Activated gamma-delta T cell treated with anti-CD3 and anti-CD28 coated beads, Interleukin-2, amount 50 U/mL, for 16 hours (primary cell): Measurements from ENCODE around the gene CDC25A.
"Not testable (repeated sequence)": the region's sequence is repeated elsewhere in the genome, so short reads cannot be mapped to it uniquely, and the experiment has no call there.

Experiments used
- DNase-seq: peaks from one replicate; pipeline ENCODE4 v3.0.0-alpha.2; 2020; ENCODE audit warnings: low read depth

The CDC25A gene

DNA sequence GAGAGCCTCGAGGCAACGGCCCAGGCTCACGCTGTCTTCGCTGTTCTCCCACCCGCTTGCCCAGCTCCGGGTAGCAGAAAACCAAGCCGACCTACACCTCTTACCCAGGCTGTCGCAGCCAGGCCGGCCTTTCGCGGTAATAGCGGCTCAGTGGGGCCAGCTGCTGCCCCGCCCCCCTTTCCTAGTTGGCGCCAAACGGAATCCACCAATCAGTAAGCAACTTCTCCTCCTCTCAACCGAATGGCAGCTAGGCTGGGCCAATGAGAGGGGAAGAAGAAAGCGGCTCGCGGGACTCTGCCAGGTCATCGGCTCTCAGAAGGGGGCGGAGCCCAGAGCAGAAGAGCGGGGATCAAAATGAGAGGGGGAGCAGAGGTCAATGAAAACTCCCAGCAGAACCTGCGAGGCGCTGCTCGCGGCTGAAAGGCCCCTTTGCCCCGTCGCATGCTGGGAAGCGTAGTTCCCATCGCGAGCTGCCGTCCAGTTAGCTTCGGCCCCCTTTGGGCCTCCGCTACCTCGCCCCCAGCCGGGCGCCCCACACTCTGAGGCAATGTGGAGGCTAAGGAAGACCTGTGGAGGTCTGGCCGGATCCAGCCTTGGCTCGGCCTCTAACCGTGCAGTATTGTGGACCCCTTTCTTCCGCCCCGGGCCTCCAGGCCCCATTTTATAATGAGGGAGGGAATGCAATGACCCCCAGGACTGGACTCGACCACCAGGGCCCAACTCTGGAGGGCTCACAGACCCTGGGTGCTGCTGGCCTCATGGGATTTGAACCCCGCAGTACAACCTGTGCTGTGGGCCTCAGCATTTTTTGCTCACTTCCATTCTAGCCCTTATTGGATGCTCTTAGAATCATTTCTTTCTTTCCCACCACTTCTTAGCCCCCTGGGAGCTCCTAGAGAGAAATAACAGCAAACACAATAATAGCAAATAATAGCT lies at the start of gene CDC25A:
Gene CDC25A, minus strand, starts transcription at position 152 of the 936 bp plus-strand sequence. CDS start 470 bp downstream, outside the sequence.
- peak; percentile 89 for DNase-seq

DNA sequence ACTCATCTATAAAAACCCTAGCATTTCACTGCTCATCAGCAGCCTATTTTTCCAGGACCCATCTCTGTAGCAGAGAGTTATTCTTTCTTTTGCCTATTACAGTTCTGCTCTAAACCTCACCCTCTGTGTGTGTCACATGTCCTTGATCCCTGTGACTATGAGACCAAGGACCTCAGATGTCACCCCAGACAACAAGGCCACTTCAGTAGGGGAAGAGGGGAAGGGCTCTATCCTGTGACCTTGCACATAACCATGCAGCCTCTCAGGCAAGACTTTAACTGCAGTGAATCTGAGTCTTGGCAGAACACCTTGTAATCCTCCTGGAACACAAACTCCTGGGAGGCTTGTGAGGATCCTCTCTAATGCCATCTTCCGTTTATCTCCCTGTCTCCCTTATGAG lies 48.3 kb upstream of the CDC25A start:
- DNase-seq: no peak

DNA sequence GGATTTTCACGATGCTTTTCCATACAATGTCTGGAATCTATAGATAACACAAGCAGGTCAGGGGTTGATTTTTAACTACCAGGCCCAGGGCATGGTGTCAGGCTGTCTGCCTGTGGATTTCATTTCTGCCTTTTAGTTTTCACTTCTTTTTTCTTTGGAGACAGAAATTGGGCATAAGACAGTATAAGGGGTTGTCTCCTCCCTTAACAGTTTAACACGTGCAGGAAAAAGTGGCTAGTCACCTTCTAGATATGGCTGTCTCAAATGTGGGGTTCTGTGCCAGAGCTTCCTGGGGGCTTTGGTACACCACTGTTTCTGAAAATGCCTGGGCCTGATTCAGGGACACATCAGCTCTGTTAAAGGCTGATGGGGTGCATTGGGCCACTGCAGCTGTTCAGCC lies 45.3 kb upstream of the CDC25A start:
- no peak for DNase-seq

DNA sequence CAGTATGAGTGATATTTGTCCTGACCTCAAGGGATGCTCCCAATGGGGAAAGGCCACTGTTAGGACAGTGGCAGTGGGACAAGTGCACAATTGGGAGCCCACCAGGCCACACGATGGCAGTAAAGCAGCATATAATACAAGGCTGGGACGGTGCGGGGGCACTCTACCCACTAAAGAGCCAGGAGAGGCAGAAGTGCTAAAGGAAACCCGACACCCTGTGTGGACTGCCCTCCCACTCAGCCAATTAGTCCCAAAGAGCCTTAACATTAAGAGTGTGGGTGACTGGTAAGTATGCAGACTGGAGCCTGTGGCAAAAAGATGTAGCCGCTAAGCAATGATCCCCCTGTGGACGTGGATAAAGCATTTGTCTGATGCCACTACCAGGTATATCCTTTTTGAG lies 44.5 kb upstream of the CDC25A start:
- DNase-seq: peak; percentile 28

DNA sequence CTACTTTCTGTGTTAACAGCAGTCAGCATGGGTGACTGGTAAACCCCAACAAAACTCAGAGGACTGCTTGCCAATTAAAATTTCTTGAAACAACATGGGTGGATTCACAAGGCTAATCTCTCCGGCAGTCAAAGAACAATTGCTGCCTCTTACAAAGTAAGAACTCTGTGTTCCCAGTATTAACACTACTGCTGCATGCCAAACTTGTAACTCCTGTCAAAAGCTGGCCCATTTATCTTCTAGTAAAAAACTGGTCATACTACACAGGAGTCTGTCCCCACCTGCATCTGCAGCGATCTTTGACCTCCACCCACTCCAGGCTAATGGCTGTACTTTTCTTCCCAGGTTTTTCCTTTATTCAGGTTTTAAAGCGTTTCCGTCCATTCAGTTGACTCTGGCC lies 44.0 kb upstream of the CDC25A start:
- DNase-seq: no peak

DNA sequence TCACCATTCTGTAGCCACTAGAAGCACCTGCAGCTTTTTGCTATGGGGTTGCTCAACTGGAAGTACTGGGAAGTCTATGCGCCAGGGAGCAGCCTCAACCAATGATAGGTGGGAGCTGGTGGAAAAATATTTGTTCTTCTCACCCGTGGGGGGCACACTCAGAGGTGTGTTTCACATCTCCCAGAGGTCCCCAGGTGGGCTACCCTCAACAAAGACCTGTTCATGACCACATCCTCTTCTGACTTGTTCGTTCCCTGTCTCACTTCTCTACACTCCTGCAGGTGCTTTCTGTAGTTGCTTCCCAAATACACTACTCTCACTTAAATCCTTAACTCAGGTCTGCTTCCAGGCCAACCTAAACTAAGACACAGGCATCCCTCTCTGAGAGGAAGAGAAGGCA lies 38.7 kb upstream of the CDC25A start:
- no peak for DNase-seq

DNA sequence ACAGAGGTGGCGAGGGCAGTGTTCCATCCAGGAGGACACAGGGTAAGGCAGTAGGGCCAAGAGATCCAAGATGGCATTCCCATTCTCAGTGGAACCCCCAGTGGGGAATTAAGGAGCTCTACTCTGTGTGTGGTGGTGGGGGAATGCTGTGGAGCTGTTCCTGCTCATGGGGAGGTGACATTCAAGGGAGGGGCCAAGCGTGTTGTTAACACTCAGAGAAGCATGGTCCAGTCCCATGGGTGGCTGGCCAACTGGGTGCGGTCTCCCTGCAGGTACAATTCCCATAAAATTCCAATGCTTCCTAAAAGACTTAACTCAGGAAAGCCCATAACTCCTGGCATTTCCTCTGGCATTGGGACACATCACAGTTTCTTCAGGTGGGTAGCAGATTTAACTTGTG lies 37.4 kb upstream of the CDC25A start:
- no peak for DNase-seq

DNA sequence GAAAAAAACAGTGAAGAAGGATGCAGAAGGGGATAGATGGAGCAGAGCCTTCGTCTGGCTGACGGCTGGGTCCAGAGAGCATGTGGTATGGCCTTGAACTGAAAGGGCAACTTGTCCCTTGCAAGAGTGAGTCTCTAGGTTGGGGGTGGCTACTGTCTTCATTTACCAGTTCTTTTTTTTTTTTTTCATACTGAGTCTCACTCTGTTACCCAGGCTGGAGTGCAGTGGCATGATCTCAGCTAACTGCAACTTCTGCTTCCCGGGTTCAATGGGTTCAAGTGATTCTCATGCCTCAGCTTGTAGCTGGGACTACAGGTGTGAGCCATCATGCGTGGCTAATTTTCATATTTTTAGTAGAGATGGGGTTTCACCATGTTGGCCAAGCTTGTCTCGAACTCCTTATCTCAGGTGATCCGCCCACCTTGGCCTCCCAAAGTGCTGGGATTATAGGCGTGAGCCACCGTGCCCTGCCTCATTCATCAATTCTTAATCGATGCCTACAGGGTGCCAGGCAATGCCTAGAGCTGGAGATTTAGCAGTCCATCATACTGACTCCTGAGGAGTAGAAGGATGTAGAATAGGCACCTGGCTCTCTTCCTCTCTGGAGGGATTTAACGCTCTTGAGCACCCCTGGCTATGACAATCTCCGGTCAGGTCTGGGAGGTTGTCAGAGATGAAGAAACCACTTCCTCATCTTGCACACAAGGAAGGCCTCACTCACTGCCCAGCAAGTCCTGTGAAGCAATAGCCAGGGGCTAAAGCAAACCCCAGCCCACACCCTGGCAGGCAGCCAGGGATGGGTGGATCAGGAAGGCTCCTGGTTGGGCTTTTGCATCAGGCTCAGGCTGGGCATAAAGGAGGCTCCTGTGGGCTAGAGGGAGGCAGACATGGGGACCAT lies 34.6 kb upstream of the CDC25A start, which contains the start of gene CAMP:
Gene CAMP, plus strand, starts transcription at position 880 of the 898 bp plus-strand sequence. Its CDS starts 17 bp downstream, at position 897.
- no peak for DNase-seq

DNA sequence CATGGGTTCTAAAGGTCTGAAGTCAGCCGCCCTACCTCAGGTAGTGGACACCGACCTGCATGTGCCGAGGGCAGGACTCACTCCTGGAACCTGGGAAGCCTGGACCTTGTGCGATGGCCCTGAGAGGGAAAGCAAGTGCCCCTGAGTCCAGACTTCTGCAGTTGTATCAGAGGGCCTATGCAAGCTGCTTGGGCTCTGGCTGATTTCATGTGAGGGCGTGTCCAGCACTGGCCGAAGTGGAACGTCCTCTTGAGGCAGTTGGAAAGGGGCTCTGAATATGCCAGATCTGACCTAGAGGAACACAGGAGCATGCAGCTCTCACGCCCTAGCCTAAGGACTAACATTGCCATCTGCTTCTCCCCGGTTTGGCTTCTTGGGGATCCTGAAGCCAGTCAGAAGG lies 32.5 kb upstream of the CDC25A start:
- no peak for DNase-seq

DNA sequence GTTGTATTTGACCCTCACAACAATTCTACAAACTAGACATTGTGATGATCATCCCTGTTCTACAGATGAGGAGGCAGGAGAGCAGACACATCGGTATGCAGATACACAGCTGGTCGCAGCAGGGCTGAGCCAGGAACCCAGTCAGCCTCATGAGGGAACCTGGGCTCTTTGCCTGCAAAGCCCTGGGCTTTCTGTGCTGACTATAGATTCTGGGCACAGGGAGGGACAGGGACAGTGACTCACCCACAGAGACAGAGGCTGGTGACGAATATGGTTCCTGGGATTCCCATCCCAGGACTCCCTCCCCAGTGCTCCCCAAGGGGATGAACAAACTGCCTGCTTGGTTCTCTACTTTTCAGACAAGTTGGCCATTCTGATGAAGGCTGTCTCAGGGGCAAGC lies 31.3 kb upstream of the CDC25A start:
- no peak for DNase-seq

DNA sequence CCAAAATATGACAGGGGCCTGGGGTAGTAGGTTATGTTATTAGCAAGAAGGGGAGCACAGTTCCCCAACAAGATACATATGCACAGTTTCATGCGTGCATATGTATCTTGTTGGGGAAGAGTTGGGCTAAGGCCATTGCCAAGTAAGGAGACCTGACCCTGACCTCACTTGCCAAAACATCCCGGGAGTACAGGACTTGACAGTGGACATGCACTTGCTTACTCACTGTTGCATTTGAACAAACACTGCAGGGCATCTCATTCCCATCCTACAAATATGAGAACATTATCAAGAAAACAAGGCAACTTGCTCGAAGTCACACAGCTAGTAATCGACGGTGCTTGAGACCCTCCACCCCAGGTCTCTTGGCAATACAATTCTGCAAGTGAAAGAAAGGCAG lies 30.3 kb upstream of the CDC25A start:
- DNase-seq: no peak

DNA sequence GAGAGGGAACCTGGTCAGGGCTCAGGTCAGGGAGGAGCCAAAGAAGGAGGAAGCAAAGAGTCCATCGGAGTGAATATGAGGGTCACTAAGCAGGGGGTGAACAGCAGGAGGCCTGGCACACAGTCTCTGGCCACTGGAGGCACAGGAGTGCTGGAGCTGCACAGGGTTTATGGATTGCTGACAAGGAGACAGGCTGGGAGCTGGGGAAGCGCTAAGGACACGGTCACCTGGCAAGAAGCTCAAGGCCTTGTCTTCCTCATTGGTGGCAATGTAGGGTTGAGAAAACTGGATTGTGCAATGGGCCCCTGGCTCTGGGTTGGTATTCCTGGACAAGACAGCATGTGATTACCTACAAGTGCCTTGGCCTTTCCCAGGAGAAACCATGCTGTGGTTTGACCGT lies 29.2 kb upstream of the CDC25A start:
- DNase-seq: no peak

DNA sequence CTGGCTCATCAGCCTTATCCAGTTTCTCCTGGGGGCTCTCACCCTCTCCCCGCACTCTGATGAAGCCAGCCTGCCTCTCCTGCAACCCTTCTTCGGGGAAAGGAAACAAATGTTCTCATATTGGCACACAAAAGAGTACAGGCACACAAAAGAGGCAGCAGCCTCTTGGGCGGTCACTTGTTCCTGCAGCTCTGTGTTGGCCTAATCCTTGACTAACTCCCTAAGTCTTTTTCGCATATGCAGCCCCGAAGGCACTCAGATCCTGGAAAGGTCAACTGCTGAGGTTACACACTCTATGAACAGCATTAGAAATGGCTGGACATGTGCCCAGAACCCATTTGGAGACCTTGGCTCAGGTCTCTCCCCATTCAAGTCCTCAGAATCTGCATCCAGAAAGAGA lies 27.7 kb upstream of the CDC25A start:
- DNase-seq: no peak

DNA sequence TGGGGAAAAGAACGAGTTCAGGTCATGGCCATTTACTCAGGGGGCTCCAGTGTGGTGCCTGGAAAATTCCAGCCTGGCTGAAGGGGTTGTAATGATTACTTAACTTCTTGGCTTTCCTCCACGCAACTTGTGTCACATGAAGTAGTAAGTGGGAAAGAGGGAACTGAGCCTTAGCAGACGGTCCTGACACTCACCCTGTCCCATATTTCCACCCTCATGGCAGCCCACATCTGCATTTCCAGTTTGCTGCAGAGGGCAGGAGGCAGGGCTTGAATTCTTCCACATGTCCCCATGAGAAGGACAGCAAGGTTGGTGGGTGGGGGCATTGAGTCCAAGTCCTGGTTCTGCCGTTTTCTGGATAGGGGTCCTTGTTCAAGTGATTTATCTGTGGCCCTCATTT lies 27.2 kb upstream of the CDC25A start:
- no peak for DNase-seq

DNA sequence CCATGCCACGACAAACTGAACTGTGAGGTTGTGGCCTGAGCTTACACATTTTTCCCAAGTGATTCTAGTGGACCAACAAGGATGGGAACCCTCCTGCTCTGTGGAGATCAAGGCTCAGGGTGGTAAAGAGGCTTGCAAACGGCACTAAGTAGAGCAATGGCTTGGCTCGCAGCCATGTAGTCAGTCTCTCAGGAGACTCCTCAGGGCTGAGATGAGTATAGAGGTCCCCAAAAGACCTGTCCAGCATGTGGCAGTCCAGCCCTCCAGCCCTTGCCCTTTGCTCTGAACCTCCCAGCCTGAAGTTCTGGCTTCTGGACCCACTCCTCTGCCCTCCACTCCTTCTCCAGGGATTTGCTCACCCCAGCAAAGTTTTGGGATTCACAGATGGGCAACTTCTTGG lies 26.8 kb upstream of the CDC25A start:
- no peak for DNase-seq

DNA sequence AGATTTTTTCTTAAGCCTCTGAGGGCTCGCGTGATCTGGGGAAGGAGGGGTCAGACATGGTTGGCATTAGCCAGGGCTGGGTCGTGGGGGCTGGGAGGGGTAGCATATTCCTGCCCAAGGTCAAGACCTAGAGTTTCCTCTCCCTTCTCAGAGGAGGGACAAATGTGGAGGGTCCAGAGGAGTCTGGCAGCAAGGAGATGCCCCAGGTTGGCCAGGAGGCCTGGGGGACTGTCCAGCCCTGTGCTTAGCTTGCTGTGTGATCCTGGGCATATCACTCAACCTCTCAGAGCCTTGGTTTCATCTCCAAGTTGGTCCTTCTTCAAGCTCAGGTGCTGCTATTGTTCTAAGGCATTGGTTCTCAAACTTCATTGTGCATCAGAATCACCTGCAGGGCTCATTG lies 26.0 kb upstream of the CDC25A start:
- no peak for DNase-seq

DNA sequence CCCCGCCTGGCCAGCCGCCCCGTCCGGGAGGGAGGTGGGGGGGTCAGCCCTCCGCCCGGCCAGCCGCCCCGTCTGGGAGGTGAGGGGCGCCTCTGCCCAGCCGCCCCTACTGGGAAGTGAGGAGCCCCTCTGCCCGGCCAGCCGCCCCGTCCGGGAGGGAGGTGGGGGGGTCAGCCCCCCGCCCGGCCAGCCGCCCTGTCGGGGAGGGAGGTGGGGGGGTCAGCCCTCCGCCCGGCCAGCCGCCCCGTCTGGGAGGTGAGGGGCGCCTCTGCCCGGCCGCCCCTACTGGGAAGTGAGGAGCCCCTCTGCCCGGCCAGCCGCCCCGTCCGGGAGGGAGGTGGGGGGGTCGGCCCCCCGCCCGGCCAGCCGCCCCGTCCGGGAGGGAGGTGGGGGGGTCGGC lies 23.6 kb upstream of the CDC25A start:
- not testable (repeated sequence) for DNase-seq

DNA sequence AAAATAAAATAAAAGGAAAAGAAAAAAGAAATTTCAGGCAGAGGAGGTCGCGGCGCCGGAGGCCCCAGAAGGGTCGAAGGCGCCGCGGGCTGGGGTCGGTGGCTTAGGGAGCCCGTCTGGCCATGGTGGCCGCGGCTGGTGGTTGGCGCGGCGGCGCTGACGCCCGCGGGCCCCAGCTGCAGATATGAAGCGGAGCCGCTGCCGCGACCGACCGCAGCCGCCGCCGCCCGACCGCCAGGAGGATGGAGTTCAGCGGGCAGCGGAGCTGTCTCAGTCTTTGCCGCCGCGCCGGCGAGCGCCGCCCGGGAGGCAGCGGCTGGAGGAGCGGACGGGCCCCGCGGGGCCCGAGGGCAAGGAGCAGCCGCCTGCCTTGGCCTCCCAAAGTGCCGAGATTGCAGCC lies 22.3 kb upstream of the CDC25A start:
- DNase-seq: not testable (repeated sequence)

DNA sequence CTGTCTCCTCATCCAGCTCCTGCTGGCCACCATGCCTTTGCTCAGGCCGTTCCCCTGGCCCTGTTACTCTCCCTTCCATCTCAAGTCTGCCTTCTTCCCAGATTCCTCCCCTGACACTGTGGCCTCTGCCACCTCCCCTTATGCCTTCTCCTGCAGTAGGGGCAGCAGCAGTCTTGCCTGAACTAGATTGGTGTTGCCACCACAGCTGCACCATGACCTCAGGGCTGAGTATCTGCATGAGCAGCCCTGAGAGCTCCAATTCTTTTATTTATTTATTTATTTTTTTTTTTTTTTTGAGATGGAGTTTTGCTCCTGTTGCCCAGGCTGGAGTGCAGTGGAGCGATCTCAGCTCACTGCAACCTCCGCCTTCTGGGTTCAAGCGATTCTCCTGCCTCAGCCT lies 21.2 kb upstream of the CDC25A start:
- no peak for DNase-seq

DNA sequence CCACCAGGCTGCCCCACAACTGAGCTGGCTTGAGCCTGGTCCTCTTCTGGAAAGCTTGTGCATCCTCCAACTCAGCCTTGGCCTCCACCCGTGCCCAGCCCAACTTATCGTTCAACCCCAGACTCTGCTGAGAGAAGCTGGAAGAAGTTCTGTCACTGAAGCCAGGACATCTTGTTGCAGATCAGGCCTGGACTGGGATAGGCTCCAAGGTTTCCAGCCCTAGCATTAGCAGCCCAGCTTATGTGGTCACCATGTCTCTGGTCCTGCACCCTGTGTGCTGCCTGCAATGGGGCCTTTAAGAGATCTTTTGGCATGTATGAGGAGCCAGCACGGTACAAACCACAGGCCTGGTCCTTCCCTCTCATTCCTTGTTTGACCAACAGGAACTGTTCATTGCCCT lies 19.9 kb upstream of the CDC25A start:
- DNase-seq: no peak

DNA sequence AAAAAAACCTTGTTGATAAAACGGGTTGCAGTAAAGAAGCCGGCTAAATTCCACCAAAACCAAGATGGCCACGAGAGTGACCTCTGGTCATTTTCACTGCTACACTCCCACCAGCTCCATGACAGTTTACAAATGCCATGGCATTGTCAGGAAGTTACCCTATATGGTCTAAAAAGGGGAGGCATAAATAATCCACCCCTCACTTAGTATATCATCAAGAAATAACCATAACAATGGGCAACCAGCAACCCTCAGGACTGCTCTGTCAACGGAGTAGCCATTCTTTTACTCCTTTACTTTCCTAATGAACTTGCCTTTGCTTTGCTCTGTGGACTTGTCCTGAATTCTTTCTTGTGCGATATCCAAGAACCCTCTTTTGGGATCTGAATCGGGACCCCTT lies 14.4 kb upstream of the CDC25A start:
- DNase-seq: no peak

DNA sequence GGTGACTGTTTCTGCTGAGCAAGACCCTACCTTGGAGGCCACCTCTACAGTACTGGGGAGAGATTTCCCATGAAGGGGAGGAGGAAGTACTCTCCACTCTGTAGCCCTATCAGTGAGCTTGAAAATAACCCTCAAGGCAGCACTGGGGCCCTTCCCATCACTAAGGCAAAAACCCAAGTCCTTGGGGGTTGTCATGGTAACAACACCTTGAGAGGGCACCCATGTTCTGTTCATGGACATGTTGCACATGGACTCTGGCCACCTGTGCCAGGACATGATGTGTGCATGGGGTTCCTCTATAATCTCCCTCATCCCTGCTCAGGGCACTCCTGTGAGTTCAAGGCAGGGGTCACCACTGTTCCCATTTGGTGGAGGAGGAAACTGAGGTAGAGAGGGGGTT lies 10.9 kb upstream of the CDC25A start:
- no peak for DNase-seq

DNA sequence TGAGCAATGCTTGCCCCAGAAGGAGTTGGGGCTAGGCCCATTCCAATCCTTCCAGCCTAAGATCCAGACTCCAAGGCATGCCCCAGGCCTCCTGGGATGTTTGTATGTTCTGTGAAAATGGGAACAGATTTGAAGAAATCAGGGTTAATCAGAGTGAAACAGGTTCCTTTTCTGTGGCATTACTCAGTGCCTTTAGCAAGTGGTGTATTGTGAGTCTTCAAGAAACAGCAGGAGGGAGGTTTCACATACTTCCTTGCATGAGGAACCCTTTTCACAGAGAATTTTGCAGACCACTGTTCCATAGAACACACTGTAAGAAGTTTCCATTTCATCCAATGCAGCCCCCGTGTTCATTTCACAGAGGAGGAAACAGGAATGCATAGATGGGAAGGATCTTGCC lies 8.4 kb upstream of the CDC25A start:
- no peak for DNase-seq
